Mesendoderm (in vitro differentiated cells): ENCODE measurements around the gene BBS2.
A peak's percentile ranks its signal among the peaks of the same experiment; 100 is the strongest.

Experiments
- DNase-seq: peaks from one replicate; pipeline ENCODE4 v3.0.0; 2013
- H2AK5ac ChIP-seq: 2 replicates; pipeline ENCODE4 v1.6.1; 2013; ENCODE audit warnings: low read length, inconsistent platforms
- H2BK120ac ChIP-seq: 2 replicates; pipeline ENCODE4 v1.6.1; 2013; ENCODE audit warnings: low read depth, mild to moderate bottlenecking, low read length, moderate library complexity, mixed read lengths
- H2BK15ac ChIP-seq: replicated peaks from 2 replicates; pipeline ENCODE4 v1.6.1; 2013; ENCODE audit warnings: low read depth, mild to moderate bottlenecking, moderate library complexity
- H2BK5ac ChIP-seq: 2 replicates; pipeline ENCODE4 v1.6.1; 2013; ENCODE audit warnings: low read length, inconsistent platforms
- H3K18ac ChIP-seq: 2 replicates; pipeline ENCODE4 v1.6.1; 2013; ENCODE audit warnings: mild to moderate bottlenecking, low read length, mixed read lengths
- H3K23ac ChIP-seq: one replicate; pipeline ENCODE4 v1.6.1; 2013; ENCODE audit warnings: low read length
- H3K27ac ChIP-seq: 2 replicates; pipeline ENCODE4 v1.5.1; 2013; ENCODE audit warnings: low read depth, mild to moderate bottlenecking, inconsistent platforms, low read length, moderate library complexity
- H3K27me3 ChIP-seq: 2 replicates; pipeline ENCODE4 v1.6.1; 2013; ENCODE audit warnings: low read length, control low read depth, mild to moderate bottlenecking, inconsistent platforms; ENCODE audit not compliant: insufficient read depth, poor library complexity
- H3K36me3 ChIP-seq: 2 replicates; pipeline ENCODE4 v1.6.1; 2013; ENCODE audit warnings: low read length, inconsistent platforms; ENCODE audit not compliant: control insufficient read depth, insufficient read depth
- H3K4ac ChIP-seq: one replicate; pipeline ENCODE4 v1.6.1; 2013; ENCODE audit warnings: low read depth, mild to moderate bottlenecking, low read length, moderate library complexity
- H3K4me1 ChIP-seq: 2 replicates; pipeline ENCODE4 v1.6.1; 2013; ENCODE audit warnings: low read depth, low read length, inconsistent platforms; ENCODE audit not compliant: control insufficient read depth
- H3K4me2 ChIP-seq: 2 replicates; pipeline ENCODE4 v1.6.1; 2013; ENCODE audit warnings: low read length
- H3K4me3 ChIP-seq: 2 replicates; pipeline ENCODE4 v1.5.1; 2013; ENCODE audit warnings: mild to moderate bottlenecking, low read length
- H3K56ac ChIP-seq: one replicate; pipeline ENCODE4 v1.6.1; 2013; ENCODE audit warnings: low read length
- H3K79me1 ChIP-seq: 2 replicates; pipeline ENCODE4 v1.6.1; 2013; ENCODE audit warnings: low read length, inconsistent platforms
- H3K79me2 ChIP-seq: 2 replicates; pipeline ENCODE4 v1.6.1; 2013; ENCODE audit warnings: mild to moderate bottlenecking, low read length; ENCODE audit not compliant: control insufficient read depth, insufficient read depth
- H3K9ac ChIP-seq: 2 replicates; pipeline ENCODE4 v1.6.1; 2013; ENCODE audit warnings: low read length, inconsistent platforms
- H4K5ac ChIP-seq: one replicate; pipeline ENCODE4 v1.6.1; 2013; ENCODE audit warnings: low read length
- H4K8ac ChIP-seq: one replicate; pipeline ENCODE4 v1.6.1; 2013; ENCODE audit warnings: low read depth, mild to moderate bottlenecking, control low read depth, low read length, moderate library complexity
- WGBS: extraction: QIAGEN DNeasy Blood & Tissue Kit; methylation state at CpG from one replicate; pipeline ENCODE4 v1.1.7; 2013; ENCODE audit warnings: low lambda C conversion rate, missing lambda C conversion rate; ENCODE audit not compliant: insufficient coverage; ENCODE audit errors: extremely low coverage; 5-methylcytosine and 5-hydroxymethylcytosine counted together

The BBS2 gene

GRCh38 chr16:56480776-56481467 lies 38.9 kb downstream of the BBS2 start:
- Histone ChIP-seq H2BK5ac (no peak overlapping the region), H3K79me1 (no peaks in the 10 kb centered on the region), H3K36me3 (peaks cover 2% of the 10 kb centered on the region), H4K5ac (no peak overlapping the region), H3K9ac (no peak overlapping the region), H3K79me2 (no peaks in the 10 kb centered on the region), H4K8ac (no peak overlapping the region), H2AK5ac (no peak overlapping the region), H2BK15ac (no peak overlapping the region), H3K27ac (no peak overlapping the region), H2BK120ac (no peak overlapping the region), H3K23ac (no peak overlapping the region), H3K4ac (no peak overlapping the region), H3K4me1 (no peaks in the 10 kb centered on the region), H3K18ac (no peak overlapping the region), H3K56ac (no peak overlapping the region), H3K4me3 (no peak overlapping the region), H3K4me2 (no peak overlapping the region), H3K27me3 (no peaks in the 10 kb centered on the region)
- no CpG with 5 or more reads among the region's 7 CpGs for WGBS
- DNase-seq = no peak

GRCh38 chr16:56479469-56479868 lies 40.4 kb downstream of the BBS2 start:
- Histone ChIP-seq H3K56ac (no peak overlapping the region), H2BK15ac (no peak overlapping the region)
- WGBS = no CpG with 5 or more reads among the region's 2 CpGs

GRCh38 chr16:56478281-56479049 lies 41.4 kb downstream of the BBS2 start:
- peaks cover 3% of the 10 kb centered on the region for H3K36me3 ChIP-seq

More at GRCh38 chr16:56479469-56479868, 40.4 kb downstream of the BBS2 start:
- no peak overlapping the region for H3K23ac ChIP-seq
- no peak overlapping the region for H3K18ac ChIP-seq
- H3K36me3 ChIP-seq = peaks cover 3% of the 10 kb centered on the region
- no peak overlapping the region for H3K9ac ChIP-seq
- no peak overlapping the region for H2BK120ac ChIP-seq
- H3K4me2 ChIP-seq = no peak overlapping the region
- H3K27ac ChIP-seq = no peak overlapping the region
- H3K79me2 ChIP-seq = no peaks in the 10 kb centered on the region
- H4K8ac ChIP-seq = no peak overlapping the region
- no peaks in the 10 kb centered on the region for H3K27me3 ChIP-seq
- H4K5ac ChIP-seq = no peak overlapping the region
- no peak overlapping the region for H2AK5ac ChIP-seq
- no peak overlapping the region for H3K4ac ChIP-seq
- no peak overlapping the region for H2BK5ac ChIP-seq
- peak; percentile 21 for DNase-seq
- H3K4me3 ChIP-seq = no peak overlapping the region
- no peaks in the 10 kb centered on the region for H3K79me1 ChIP-seq
- H3K4me1 ChIP-seq = no peaks in the 10 kb centered on the region

GRCh38 chr16:56477096-56477878 lies 42.5 kb downstream of the BBS2 start:
- no peak overlapping the region for H3K4ac ChIP-seq
- no peak overlapping the region for H2BK120ac ChIP-seq
- DNase-seq = peak; percentile 50
- H4K8ac ChIP-seq = no peak overlapping the region
- H3K27ac ChIP-seq = peak overlapping the region; percentile 17
- H3K36me3 ChIP-seq = peaks cover 3% of the 10 kb centered on the region
- H2BK15ac ChIP-seq = no peak overlapping the region
- no peaks in the 10 kb centered on the region for H3K79me2 ChIP-seq
- no peaks in the 10 kb centered on the region for H3K4me1 ChIP-seq
- no peak overlapping the region for H3K4me2 ChIP-seq
- H2BK5ac ChIP-seq = no peak overlapping the region
- WGBS = no CpG with 5 or more reads among the region's 2 CpGs
- no peak overlapping the region for H3K56ac ChIP-seq
- H3K23ac ChIP-seq = no peak overlapping the region
- no peak overlapping the region for H2AK5ac ChIP-seq
- no peaks in the 10 kb centered on the region for H3K27me3 ChIP-seq
- H4K5ac ChIP-seq = no peak overlapping the region
- H3K4me3 ChIP-seq = no peak overlapping the region
- H3K79me1 ChIP-seq = no peaks in the 10 kb centered on the region
- H3K18ac ChIP-seq = no peak overlapping the region
- no peak overlapping the region for H3K9ac ChIP-seq

More at GRCh38 chr16:56478281-56479049, 41.4 kb downstream of the BBS2 start:
- Histone ChIP-seq H3K4me2 (no peak overlapping the region), H2BK15ac (no peak overlapping the region), H3K27ac (no peak overlapping the region), H3K79me2 (no peaks in the 10 kb centered on the region), H3K9ac (no peak overlapping the region), H2AK5ac (no peak overlapping the region), H4K5ac (no peak overlapping the region), H2BK5ac (no peak overlapping the region), H3K4me1 (no peaks in the 10 kb centered on the region), H2BK120ac (no peak overlapping the region), H3K23ac (no peak overlapping the region), H3K4me3 (no peak overlapping the region), H3K56ac (no peak overlapping the region), H3K4ac (no peak overlapping the region), H4K8ac (no peak overlapping the region), H3K18ac (no peak overlapping the region), H3K27me3 (no peaks in the 10 kb centered on the region), H3K79me1 (no peaks in the 10 kb centered on the region)
- no peak for DNase-seq
- no CpG with 5 or more reads among the region's 2 CpGs for WGBS

GRCh38 chr16:56475201-56475600 lies 44.6 kb downstream of the BBS2 start:
- Histone ChIP-seq H3K4me3 (no peak overlapping the region), H4K8ac (no peak overlapping the region), H4K5ac (no peak overlapping the region), H3K4me1 (no peaks in the 10 kb centered on the region), H2AK5ac (no peak overlapping the region), H3K56ac (no peak overlapping the region), H3K4me2 (no peak overlapping the region), H3K4ac (no peak overlapping the region), H3K27me3 (no peaks in the 10 kb centered on the region), H3K9ac (no peak overlapping the region), H3K79me1 (no peaks in the 10 kb centered on the region), H2BK15ac (no peak overlapping the region), H2BK5ac (no peak overlapping the region), H3K36me3 (peaks cover 9% of the 10 kb centered on the region), H2BK120ac (no peak overlapping the region), H3K18ac (no peak overlapping the region), H3K27ac (no peak overlapping the region), H3K23ac (no peak overlapping the region), H3K79me2 (no peaks in the 10 kb centered on the region)
- DNase-seq = peak; percentile 81
- WGBS = no CpG with 5 or more reads among the region's 2 CpGs
